MM.1S (cell line): ENCODE data around the gene CSF2RB.

Source experiments
- EZH2 ChIP-seq: fragments of 300-600 bp; sonication (generic); optimal IDR thresholded peaks from 2 replicates; pipeline ENCODE3; 2017; ENCODE audit warnings: low read depth, mild to moderate bottlenecking, antibody characterized with exemption, low read length, mixed read lengths
- TF ChIP-seq, protein P1 (sequence below): fragments of 300-600 bp; sonication (generic); IDR thresholded peaks from 2 replicates; pipeline ENCODE4 v1.5.1; 2016; ENCODE audit warnings: antibody characterized with exemption, low read length, mixed read lengths

DNA sequence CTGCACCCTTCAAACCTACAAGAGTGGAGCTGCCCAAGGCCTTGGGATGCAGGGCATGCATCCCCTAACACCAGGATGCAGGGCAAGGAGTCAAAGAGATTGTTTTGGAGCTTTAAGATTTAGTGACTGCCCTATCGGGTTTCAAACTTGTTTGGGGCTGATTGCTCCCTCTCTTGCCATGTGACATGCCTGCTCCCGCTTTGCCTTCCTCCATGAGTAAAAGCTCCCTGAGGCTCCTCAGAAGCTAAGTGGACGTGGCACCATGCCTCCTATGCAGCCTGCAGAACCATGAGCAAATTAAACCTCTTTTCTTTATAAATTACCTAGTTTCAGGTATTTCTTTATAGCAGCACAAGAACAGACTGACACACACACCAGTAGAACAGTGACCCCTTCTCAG is 15.8 kb upstream of the CSF2RB start:
- TF ChIP-seq, protein P1, sequence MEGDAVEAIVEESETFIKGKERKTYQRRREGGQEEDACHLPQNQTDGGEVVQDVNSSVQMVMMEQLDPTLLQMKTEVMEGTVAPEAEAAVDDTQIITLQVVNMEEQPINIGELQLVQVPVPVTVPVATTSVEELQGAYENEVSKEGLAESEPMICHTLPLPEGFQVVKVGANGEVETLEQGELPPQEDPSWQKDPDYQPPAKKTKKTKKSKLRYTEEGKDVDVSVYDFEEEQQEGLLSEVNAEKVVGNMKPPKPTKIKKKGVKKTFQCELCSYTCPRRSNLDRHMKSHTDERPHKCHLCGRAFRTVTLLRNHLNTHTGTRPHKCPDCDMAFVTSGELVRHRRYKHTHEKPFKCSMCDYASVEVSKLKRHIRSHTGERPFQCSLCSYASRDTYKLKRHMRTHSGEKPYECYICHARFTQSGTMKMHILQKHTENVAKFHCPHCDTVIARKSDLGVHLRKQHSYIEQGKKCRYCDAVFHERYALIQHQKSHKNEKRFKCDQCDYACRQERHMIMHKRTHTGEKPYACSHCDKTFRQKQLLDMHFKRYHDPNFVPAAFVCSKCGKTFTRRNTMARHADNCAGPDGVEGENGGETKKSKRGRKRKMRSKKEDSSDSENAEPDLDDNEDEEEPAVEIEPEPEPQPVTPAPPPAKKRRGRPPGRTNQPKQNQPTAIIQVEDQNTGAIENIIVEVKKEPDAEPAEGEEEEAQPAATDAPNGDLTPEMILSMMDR = no peak
- no peak for TF ChIP-seq EZH2
